Activated naive CD4-positive, alpha-beta T cell treated with anti-CD3 and anti-CD28 coated beads, Interleukin-2, amount 50 U/mL, for 72 hours (primary cell): ENCODE data around the gene EIF2AK3. TPM values are rescaled to one million over a fixed set of nuclear protein-coding genes. Genes with fewer than 3 reads are reported as not detected.

Experiments used
- ATAC-seq, 2 donors: fragments of 150-1000 bp; cut with Tn5 transposase; 2 replicates each; pipeline ENCODE4 v1.10.0; 2021; ENCODE audit warnings: mild to moderate bottlenecking in 2 of 2, moderate library complexity in 2 of 2
- DNase-seq, 2 donors: peaks; one replicate each; pipeline ENCODE4 v3.0.0; 2021 to 2022; ENCODE audit warnings: low spot score in 2 of 2
- H3K27ac Mint-ChIP-seq, 2 donors: one replicate each; pipeline ENCODE4 v1.8.0; 2022; ENCODE audit warnings: mild to moderate bottlenecking in 2 of 2, mixed read lengths in 2 of 2
- H3K36me3 Mint-ChIP-seq, 2 donors: one replicate each; pipeline ENCODE4 v1.8.0; 2022; ENCODE audit warnings: mixed read lengths in 2 of 2
- H3K9me3 Mint-ChIP-seq, 2 donors: one replicate each; pipeline ENCODE4 v1.8.0; 2022; ENCODE audit warnings: mixed read lengths in 2 of 2
- total RNA-seq, 2 donors: library from RNA; stranded (reverse); gene quantifications; one replicate each; pipeline ENCODE4 v1.2.3, GENCODE V29; 2022

The EIF2AK3 gene
- total RNA-seq, 2 donors from 2014 or later: 15.0 to 16.1 TPM

DNA sequence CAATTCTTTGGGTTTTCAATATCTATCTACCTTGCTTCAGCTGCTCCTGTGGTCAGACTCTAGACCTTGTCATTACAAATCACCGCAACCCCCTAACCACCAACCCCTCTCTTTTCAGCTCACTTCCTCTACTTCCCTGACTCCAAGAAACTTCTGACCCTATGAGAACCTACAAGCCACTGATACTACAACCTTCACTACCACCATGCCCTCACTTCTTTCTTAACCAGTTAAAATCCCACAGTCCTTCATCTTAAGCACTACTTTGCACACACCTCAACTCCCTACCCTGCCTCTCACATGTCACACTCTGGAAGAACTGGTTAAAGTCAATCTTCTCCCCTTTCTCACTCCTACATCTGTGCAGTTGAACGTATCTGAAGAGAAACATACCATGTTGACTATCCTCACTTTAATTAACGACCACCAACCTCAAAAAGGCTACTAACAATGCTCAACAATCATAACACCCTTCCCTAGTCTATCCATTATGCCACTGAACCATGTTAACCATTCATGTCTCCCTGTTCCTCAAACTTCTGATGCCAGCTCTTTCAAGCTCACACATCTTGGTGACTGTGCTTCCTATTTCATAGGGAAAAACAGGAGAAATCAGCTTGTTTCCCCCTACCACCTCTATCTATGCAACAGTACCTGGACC lies 12.6 kb downstream of the EIF2AK3 start:
- no peaks in the 10 kb centered on the region for H3K9me3 Mint-ChIP-seq
- H3K27ac Mint-ChIP-seq: no peak overlapping the region
- DNase-seq (no peak), ATAC-seq (no peak)
- no peaks in the 10 kb centered on the region for H3K36me3 Mint-ChIP-seq

DNA sequence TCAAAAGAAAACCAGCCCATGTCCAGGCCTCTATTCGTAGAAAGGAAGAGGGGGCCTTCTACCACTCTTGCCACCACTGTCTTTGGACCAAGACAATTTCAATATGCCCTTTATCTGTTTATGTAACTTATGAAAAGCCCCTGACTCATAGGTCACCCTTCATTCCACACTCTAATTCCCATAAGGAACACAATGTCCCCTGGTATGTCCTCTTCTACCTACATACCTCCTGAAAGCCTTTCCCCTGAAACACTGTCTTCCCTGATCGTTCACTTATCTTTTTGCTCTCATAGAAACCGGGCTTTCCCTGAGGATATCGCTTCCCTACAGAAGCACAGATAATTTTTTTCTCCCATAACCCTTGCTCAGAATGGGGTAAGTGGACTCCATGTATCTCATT lies 13.3 kb downstream of the EIF2AK3 start:
- Mint-ChIP-seq H3K36me3 (no peaks in the 10 kb centered on the region), H3K9me3 (no peaks in the 10 kb centered on the region), H3K27ac (no peak overlapping the region)
- DNase-seq (no peak), ATAC-seq (no peak)

DNA sequence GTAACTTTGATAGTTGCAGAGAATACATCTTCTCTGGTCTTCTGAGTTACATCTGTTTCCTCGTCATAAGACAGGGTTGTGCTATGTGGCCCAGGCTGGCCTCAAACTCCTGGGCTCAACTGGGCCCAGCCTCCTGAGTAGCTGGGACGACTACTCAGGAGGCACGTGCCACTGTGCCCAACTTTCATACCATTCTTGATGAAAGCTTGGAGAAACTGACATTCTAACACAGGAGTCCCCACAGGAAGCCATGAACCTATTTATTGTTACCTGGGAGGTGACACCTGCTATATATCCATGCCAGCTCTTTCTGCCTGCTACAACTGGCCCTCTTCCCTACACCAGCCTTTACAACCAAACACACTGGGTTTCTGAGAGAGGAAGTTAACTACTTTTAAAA lies 19.1 kb downstream of the EIF2AK3 start:
- Mint-ChIP-seq H3K27ac (no peak overlapping the region), H3K36me3 (no peaks in the 10 kb centered on the region), H3K9me3 (no peaks in the 10 kb centered on the region)
- ATAC-seq: no peak
- DNase-seq: no peak

DNA sequence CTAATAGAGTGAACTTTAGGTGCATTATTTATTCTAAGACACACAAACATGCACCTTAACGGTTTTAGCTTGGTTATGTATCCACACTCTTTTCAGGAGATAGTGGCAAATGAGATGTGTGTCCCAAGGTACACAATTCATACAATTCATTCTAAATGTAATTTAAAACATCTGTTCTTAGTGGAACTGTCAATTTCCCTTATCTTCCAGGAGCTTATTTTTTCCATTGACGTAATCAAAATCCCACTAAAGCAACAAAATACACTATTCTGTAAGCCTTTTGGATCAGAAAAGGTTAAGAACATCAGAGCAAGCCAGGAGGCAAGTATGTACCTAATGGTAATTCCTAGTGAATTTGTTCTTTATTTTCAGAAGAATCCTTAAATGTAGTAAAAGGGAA lies 19.8 kb downstream of the EIF2AK3 start:
- DNase-seq: no peak
- Mint-ChIP-seq H3K27ac (no peak overlapping the region), H3K36me3 (no peaks in the 10 kb centered on the region), H3K9me3 (no peaks in the 10 kb centered on the region)
- ATAC-seq: no peak

DNA sequence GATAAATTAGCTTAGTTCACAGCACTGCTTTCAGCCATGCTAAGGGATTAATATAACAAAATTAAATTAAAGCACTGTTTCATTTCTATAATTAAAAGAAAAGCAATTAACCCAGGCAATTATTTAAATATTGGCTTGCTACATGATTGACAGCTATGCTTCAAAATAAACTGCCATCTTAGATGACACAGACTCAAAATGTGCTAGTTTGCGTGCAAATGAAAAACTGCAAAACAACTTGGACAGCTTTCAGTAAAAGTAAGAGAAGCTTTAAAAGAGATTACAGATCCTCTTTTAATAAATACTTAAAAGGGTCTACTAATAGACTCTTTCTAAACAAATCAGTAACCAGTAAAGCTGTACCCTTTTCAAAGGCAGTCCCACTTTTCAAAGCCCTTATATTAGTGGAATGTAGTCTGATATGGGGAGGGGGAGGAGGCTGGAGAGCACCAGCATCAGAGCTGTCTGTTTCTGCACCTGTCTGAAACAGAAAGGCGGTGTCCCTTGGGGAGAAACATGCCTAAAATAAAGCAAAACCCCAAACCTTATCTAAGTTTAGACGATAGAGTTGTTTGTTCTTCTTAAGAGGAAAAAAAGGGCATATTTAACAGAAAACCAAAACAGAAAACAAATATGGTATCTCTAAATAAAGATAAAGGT lies 20.8 kb downstream of the EIF2AK3 start:
- no peaks in the 10 kb centered on the region for H3K36me3 Mint-ChIP-seq
- no peak overlapping the region for H3K27ac Mint-ChIP-seq
- DNase-seq (no peak), ATAC-seq (no peak)
- no peaks in the 10 kb centered on the region for H3K9me3 Mint-ChIP-seq

DNA sequence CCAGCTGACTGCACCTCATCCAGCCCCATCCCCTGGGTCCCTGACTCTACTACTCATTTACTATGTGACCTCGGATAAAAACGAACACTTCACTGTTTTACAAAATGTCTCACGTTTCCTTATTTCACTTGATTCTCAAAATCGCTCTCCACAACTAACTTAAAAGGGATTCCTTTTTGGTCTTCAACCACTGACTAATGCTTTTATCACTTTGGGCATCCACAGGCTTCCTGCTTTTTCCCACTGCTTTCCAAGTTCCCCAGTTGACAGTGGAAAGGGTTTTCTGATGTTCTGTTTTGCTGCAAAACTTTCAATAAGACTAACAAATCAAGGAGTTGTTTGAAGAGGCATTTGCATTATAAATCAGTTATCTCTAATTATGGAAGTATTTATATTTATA lies 24.1 kb downstream of the EIF2AK3 start:
- ATAC-seq: no peak

DNA sequence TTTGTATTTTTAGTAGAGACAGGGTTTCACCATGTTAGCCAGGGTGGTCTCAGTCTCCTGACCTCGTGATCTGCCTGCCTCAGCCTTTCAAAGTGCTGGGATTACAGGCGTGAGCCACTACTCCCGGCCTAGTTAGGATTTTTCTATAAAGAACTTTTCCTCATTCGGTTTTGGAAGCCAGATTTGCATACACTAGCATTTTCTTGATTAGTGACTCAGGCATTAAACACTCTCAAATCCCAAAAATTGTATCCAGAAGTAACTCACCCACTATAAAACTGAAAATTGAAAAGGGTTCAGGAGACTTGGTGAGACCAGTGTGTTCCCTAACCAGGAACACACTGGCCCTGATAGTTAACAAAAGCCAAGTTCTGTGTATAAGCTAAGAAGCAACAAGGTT lies 25.2 kb downstream of the EIF2AK3 start:
- DNase-seq (no peak), ATAC-seq (no peak)
- Mint-ChIP-seq H3K36me3 (no peaks in the 10 kb centered on the region), H3K9me3 (no peaks in the 10 kb centered on the region), H3K27ac (no peak overlapping the region)

More for the DNA sequence above, 24.1 kb downstream of the EIF2AK3 start:
- Mint-ChIP-seq H3K9me3 (no peaks in the 10 kb centered on the region), H3K27ac (no peak overlapping the region), H3K36me3 (no peaks in the 10 kb centered on the region)
- DNase-seq: no peak

DNA sequence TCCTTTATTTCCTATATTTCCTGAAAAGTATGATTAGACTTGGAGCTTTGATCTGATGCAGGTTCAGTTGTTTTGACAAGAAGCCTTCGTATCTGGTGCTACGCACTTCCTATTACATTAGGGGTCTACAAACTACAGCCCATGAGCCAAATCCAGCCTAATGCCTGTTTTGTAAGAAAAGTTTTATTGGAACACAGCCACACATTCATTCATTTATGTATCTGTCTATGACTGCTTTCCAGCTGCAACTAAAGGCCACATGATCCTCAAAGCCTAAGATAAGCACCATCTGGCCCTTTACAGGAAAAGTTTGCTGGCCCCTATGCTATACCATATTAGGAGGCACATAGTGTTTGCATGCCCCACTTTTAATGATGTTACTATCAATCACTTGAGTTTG lies 26.0 kb downstream of the EIF2AK3 start:
- Mint-ChIP-seq H3K36me3 (no peaks in the 10 kb centered on the region), H3K27ac (no peak overlapping the region), H3K9me3 (no peaks in the 10 kb centered on the region)
- ATAC-seq: no peak
- no peak for DNase-seq

DNA sequence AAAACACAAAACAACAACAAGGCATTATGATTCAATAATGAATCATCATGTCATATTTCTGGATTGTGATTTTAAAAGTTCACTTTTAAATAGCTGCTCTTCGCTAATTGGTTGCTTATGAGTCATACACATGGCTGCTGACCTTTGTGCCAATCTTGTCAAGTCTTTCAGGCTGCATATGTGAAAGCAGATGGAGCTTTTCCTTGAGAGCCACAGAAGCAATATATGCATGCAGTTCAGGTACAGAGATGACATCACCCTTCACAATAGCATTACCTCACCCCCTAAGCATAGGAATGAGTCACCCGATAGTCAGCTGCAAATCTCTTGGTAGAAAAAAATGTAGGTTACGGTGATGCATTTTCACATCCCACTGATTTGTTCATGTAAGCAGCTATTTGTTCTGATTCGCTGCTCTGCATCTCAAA lies 27.2 kb downstream of the EIF2AK3 start:
- Mint-ChIP-seq H3K36me3 (no peaks in the 10 kb centered on the region), H3K27ac (peak overlapping the region; percentile 40 to 70), H3K9me3 (no peaks in the 10 kb centered on the region)
- ATAC-seq: peak; percentile 100
- DNase-seq: peak in 1 of 2 donors; percentile 43

DNA sequence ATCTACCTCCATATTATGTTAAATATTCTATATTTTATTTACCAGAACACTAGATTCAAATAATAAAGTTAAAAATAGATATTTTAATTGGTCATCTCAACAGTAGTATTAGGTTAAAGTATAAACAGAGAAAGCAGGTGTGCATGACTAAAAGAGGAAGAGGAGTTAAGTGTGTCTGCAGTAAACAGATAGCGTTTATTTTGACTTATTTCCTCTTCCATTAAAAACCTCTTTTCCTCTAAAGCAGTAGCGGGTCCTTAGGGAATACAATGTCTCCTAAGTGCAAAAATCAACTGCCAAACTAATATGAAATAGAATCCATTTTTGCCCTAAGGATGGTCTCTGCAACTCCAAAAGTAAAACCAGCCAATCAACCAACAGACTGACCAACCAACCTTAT lies 27.7 kb downstream of the EIF2AK3 start:
- Mint-ChIP-seq H3K27ac (peak overlapping the region; percentile 40 to 70), H3K36me3 (no peaks in the 10 kb centered on the region), H3K9me3 (no peaks in the 10 kb centered on the region)
- DNase-seq (no peak), ATAC-seq (no peak)

DNA sequence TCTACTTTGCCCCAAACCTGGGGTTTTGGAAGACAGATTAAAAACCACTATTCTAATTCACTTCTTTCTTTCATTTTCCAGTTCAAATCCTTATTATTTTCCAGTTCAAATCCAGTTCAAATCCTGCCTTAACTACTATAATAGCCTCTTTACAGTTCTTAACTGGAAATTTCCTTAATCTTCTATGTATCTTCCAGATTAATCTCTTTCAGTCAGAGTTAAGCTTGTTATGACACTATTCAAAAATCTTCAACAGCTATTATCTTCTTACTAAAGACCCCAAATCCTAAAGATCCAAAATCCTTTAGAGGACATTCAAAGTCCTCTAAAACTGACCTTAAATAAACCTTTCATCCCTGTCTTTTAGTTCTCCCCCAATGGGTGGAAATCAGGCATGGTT lies 30.1 kb downstream of the EIF2AK3 start:
- Mint-ChIP-seq H3K27ac (no peak overlapping the region), H3K9me3 (no peaks in the 10 kb centered on the region), H3K36me3 (no peaks in the 10 kb centered on the region)
- ATAC-seq (no peak), DNase-seq (no peak)

DNA sequence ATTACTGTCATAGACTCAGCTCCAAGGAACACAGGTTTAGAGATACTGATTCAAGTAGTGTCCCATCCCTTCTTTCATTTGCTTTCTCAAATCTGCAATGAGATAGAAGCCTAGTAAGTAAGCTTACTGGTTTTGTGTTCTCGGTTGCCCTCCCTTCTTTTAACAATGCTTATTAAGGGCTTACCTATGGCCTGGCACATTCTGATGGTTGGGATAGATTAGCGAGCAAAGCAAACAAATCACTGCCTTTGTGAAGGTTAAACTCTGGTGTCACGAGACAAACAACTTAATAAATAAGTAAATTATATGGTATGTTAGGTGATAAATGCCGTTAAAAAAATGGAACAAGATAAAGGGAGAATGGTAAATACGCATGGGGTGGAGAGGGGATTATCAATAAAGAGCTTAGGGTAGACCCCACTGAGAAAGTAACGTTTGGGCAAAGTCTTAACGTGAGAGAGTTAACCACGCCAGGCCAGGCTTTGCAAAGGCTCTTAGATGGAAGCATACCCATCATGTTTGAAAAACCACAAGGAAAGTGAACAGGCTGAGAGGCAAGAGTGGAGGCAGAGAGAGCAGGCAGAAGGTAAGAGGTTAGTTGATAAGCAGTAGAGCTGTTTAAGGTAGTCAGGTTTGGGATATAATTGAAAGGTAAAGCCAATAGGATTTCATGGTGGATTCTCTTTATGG lies 31.0 kb downstream of the EIF2AK3 start:
- H3K9me3 Mint-ChIP-seq: no peaks in the 10 kb centered on the region
- no peak for DNase-seq
- no peaks in the 10 kb centered on the region for H3K36me3 Mint-ChIP-seq
- H3K27ac Mint-ChIP-seq: no peak overlapping the region
- ATAC-seq: no peak

DNA sequence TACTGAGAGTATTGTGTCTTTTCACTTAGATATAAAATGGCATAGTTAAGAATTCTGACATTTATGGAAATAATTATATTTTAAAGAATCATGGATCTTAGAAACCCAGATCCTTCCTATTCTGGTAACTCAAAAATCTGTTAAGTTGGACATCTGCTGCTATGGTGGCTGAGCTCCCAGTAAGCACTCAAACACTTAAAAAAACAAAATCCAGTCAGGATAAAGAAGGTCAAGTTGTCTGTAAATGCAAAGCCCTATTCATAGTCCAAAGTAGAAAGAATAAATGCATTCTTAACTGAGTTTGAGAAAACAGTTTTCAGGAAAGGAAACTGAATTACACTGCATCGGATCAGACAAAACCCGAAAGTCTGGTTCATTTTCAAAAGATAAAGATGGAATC lies 35.6 kb downstream of the EIF2AK3 start:
- Mint-ChIP-seq H3K36me3 (peaks cover 0 to 6% of the 10 kb centered on the region in 2 donors), H3K27ac (no peak overlapping the region), H3K9me3 (no peaks in the 10 kb centered on the region)
- DNase-seq (no peak), ATAC-seq (no peak)

DNA sequence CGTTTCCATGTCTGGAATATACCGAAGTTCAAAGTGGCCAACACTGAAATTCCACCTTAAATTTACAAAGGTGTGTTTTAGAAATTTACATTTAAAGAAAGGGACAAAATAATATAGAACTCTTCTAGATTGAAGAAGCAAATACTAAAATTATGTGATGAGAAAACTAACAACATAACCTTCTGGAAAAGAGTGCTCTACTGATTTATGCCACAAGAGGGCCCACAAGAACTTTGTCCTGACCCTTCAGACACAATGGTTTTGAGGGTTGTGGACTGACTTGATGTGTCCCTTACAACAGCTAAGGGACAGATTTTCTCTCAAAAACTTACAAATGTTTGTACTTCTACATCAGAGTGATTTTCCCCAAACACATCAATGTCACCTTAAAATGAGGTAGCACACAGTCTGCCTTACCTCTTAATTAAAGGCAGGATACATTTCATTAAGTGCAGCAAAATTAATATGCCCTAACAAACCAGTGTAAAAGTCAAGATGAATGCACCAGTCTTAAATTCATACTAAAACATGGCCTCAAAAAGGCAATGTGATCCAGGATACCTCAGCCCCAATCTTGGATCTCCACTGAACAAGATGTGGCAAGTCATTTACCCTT lies 36.2 kb downstream of the EIF2AK3 start:
- Mint-ChIP-seq H3K9me3 (no peaks in the 10 kb centered on the region), H3K27ac (peak overlapping the region in 1 of 2 donors; percentile 42), H3K36me3 (peaks cover 0 to 6% of the 10 kb centered on the region in 2 donors)
- ATAC-seq: peak; percentile 63 to 67
- peak in 1 of 2 donors; percentile 52 for DNase-seq

DNA sequence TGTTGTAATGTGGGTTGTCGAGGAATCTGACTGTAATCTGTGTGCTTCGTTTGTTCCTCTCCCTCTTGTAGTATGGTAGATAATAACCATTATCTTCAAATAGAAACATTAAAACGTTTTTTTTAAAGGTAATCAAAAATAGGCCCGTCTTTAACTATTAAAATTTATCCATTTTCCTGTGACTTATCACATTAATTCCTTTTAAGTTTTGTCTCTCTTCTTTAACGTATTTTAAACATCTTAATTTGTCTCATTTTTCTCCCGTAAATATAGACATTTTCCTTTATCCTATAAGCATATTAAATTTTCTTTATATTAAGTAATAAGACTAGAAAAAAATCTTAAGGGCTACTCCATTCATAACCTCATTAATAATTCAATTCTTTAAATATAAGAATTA lies 41.3 kb downstream of the EIF2AK3 start:
- no peak for ATAC-seq
- Mint-ChIP-seq H3K27ac (no peak overlapping the region), H3K36me3 (peaks cover 4 to 6% of the 10 kb centered on the region in 2 donors)

DNA sequence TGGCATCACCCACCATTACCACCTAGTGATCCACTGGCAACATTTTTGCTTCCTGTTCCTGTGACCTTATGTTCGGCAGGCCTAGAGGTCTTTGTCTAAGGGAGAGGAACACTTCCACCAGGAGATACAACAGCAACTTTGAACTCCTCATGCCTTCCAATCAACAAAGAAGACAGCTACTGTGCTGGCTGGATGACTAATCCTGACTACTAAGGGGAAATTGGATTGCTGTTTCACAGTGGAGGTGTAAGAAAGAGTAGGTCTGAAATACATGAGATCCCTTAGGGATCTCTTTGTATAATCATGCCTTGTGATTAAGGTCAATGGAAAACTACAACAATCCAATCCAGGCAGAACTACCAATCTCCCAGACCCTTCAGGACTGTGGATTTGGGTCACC lies 45.2 kb downstream of the EIF2AK3 start:
- DNase-seq: no peak
- no peak overlapping the region for H3K27ac Mint-ChIP-seq
- no peaks in the 10 kb centered on the region for H3K9me3 Mint-ChIP-seq
- peaks cover 4 to 12% of the 10 kb centered on the region in 2 donors for H3K36me3 Mint-ChIP-seq
- ATAC-seq: peak in 1 of 2 donors; percentile 28

More for the DNA sequence above, 41.3 kb downstream of the EIF2AK3 start:
- DNase-seq: no peak
- no peaks in the 10 kb centered on the region for H3K9me3 Mint-ChIP-seq

DNA sequence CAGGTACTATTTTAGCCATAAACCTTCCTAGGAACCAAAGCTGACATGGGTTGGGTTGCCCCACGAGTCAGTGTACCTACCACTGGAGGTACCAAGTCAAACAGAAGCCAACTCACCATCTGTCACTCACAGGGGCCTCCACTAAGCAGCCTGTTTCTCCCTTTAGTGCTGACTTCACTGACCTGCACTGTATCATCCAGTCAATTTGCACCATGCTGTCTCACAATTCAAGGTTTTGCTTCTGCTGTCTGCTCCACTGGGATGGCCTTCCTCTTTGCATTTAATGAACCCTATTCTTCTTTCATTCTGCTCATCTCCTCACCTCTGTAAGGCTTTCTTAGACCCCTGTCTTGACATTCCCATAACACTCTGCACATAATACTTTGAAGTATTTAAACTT lies 47.2 kb downstream of the EIF2AK3 start:
- Mint-ChIP-seq H3K36me3 (peaks cover 1 to 14% of the 10 kb centered on the region in 2 donors), H3K9me3 (no peaks in the 10 kb centered on the region), H3K27ac (no peak overlapping the region)
- ATAC-seq: no peak
- DNase-seq: no peak
